Tibial artery (tissue), 4 donors: ENCODE data around the gene MRPS11.

Source experiments
- DNase-seq, 2 donors: peaks; one replicate each; pipeline ENCODE4 v3.0.0-alpha.2; 2019
- H3K27ac ChIP-seq, 2 donors: fragments of 200-600 bp; sonication (generic) in 1 of 2; 1 replicate in 1 of 2; 2 replicates in 1 of 2; pipeline ENCODE4 v1.5.1; 2018 to 2019; ENCODE audit warnings: mild to moderate bottlenecking in 1 of 2
- H3K27me3 ChIP-seq, 2 donors: fragments of 200-600 bp; sonication (generic) in 1 of 2; one replicate each; pipeline versions ENCODE4 v1.5.1 to v1.6.0; 2016 to 2019
- H3K36me3 ChIP-seq, 3 donors: fragments of 200-600 bp; sonication (generic) in 2 of 3; one replicate each; pipeline ENCODE4 v1.5.1; 2016 to 2019; ENCODE audit warnings: mild to moderate bottlenecking in 2 of 3
- H3K4me1 ChIP-seq, 4 donors: fragments of 200-600 bp; sonication (generic) in 2 of 4; 1 replicate in 3 of 4; 2 replicates in 1 of 4; pipeline ENCODE4 v1.5.1; 2016 to 2019
- H3K4me3 ChIP-seq, 2 donors: fragments of 200-600 bp; sonication (generic) in 1 of 2; 1 replicate in 1 of 2; 2 replicates in 1 of 2; pipeline ENCODE4 v1.5.1; 2018 to 2019; ENCODE audit warnings: mild to moderate bottlenecking in 2 of 2
- H3K9me3 ChIP-seq, 3 donors: fragments of 200-600 bp; sonication (generic) in 1 of 3; one replicate each; pipeline ENCODE4 v1.5.1; 2016 to 2019
- intact Hi-C: fragments of 100-400 bp; cut with DNase I; formaldehyde crosslinking; loops from one replicate; pipeline ENCODE4 v1.15.0; 2023; ENCODE audit warnings: low total_unique reads
- TF ChIP-seq, protein P1 (sequence below), 2 experiments: fragments of 200-600 bp in 1 of 2; fragments of 450-650 bp in 1 of 2; IDR thresholded peaks; one replicate each; pipeline ENCODE4 v1.5.1; 2017 to 2019; ENCODE audit warnings: antibody characterized with exemption in 2 of 2, mild to moderate bottlenecking in 1 of 2, moderate library complexity in 1 of 2

The MRPS11 gene

DNA sequence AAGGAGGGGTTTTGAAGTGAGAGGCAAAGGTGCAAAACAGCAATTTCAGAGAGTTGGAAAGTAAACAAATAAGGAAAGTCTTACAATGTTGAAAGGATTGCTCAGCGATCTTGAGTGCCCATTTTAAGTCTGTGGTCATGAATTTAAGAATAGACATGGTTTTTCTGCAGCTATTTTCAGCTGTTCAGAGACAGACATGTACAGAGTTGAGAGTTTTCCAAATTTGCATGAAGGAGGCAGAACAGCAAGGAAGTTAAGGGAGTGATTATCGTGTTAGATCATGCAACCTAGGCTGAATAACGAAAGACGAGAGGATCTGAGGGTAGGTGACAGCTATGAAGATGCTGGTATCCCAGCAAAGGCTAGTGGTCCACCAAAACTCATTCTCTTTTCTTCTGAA, 41.8 kb downstream of the MRPS11 start:
- H3K4me1 ChIP-seq: no peaks in the 10 kb centered on the region
- TF ChIP-seq, protein P1, sequence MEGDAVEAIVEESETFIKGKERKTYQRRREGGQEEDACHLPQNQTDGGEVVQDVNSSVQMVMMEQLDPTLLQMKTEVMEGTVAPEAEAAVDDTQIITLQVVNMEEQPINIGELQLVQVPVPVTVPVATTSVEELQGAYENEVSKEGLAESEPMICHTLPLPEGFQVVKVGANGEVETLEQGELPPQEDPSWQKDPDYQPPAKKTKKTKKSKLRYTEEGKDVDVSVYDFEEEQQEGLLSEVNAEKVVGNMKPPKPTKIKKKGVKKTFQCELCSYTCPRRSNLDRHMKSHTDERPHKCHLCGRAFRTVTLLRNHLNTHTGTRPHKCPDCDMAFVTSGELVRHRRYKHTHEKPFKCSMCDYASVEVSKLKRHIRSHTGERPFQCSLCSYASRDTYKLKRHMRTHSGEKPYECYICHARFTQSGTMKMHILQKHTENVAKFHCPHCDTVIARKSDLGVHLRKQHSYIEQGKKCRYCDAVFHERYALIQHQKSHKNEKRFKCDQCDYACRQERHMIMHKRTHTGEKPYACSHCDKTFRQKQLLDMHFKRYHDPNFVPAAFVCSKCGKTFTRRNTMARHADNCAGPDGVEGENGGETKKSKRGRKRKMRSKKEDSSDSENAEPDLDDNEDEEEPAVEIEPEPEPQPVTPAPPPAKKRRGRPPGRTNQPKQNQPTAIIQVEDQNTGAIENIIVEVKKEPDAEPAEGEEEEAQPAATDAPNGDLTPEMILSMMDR (IDR thresholded peaks at IDR 0.05): no peak
- no peak overlapping the region for H3K4me3 ChIP-seq
- no peaks in the 10 kb centered on the region for H3K9me3 ChIP-seq
- H3K27ac ChIP-seq: no peak overlapping the region
- no peaks in the 10 kb centered on the region for H3K27me3 ChIP-seq
- peaks cover 34 to 82% (median 65%) of the 10 kb centered on the region in 3 donors for H3K36me3 ChIP-seq
- DNase-seq: no peak
- intact Hi-C loops: no loop called here

DNA sequence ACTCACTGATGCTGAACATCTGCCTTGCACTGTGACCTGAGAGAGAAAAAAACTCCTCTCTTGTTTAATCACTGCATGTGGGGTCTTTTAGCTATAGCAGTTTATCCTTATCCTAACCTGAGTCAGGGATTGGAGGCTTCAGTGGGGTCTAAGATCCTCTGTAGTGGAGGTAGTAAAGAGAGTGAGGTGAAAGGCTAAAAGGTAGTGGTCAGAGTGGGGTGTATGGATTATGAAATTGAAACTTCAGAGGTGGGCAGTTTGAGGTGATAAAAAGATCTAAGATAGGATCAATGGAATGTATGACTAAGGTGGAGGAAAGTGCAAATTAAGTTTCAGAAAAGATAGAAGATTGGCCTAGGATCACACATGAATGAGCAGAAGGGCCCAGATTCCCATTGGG, 42.5 kb downstream of the MRPS11 start:
- no peaks in the 10 kb centered on the region for H3K4me1 ChIP-seq
- H3K36me3 ChIP-seq: peaks cover 40 to 75% (median 60%) of the 10 kb centered on the region in 3 donors
- H3K9me3 ChIP-seq: no peaks in the 10 kb centered on the region
- no peak overlapping the region for H3K4me3 ChIP-seq
- H3K27ac ChIP-seq: no peak overlapping the region
- H3K27me3 ChIP-seq: no peaks in the 10 kb centered on the region
- TF ChIP-seq, protein P1 (IDR thresholded peaks at IDR 0.05): no peak
- no peak for DNase-seq
- intact Hi-C loops: no loop called here

DNA sequence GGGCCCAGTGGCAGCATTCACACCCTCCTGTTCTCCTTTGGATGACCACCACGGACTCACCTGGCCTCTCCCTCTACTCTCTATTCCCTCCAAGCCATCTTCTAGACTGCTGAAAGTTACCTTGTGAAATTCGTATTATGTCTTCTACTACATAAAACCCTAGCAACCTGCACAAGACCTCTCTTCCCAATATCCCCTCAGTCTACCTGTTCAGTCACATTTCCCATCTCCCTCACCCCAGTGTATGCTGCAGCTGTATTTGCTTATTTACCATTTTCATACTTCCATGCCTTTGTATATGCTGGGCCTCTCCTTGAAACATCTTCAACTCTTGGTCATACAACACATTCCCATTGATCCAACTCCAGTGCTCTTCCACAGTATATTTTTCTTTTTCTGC, 43.7 kb downstream of the MRPS11 start:
- H3K27ac ChIP-seq: no peak overlapping the region
- intact Hi-C loops: no loop called here
- peaks cover 41 to 64% (median 52%) of the 10 kb centered on the region in 3 donors for H3K36me3 ChIP-seq
- no peaks in the 10 kb centered on the region for H3K27me3 ChIP-seq
- H3K4me3 ChIP-seq: no peak overlapping the region
- TF ChIP-seq, protein P1 (IDR thresholded peaks at IDR 0.05): no peak
- H3K9me3 ChIP-seq: no peaks in the 10 kb centered on the region
- H3K4me1 ChIP-seq: no peaks in the 10 kb centered on the region
- no peak for DNase-seq

DNA sequence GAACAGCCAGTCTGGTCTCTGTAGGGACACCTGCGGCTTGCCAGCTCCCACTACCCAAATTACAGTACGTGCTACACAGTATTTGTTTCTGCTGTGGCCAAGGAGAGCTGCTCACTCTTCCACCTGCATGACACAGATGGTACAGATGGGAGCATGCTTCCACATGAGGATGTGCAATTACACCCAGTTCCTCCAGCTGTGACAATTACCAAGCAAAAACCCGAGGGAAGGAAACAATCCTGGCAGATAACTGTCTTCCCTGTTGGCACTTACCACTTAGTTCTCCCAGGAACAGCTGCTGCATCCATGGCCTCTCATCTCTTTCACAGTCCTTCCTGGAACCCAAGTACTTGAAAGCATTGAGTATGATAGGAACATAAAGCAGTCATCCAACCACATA, 44.6 kb downstream of the MRPS11 start:
- TF ChIP-seq, protein P1 (IDR thresholded peaks at IDR 0.05): no peak
- no peak for DNase-seq
- H3K4me1 ChIP-seq: no peaks in the 10 kb centered on the region
- H3K9me3 ChIP-seq: no peaks in the 10 kb centered on the region
- no peaks in the 10 kb centered on the region for H3K27me3 ChIP-seq
- peaks cover 41 to 61% (median 44%) of the 10 kb centered on the region in 3 donors for H3K36me3 ChIP-seq
- no peak overlapping the region for H3K4me3 ChIP-seq
- intact Hi-C loops: no loop called here
- no peak overlapping the region for H3K27ac ChIP-seq

DNA sequence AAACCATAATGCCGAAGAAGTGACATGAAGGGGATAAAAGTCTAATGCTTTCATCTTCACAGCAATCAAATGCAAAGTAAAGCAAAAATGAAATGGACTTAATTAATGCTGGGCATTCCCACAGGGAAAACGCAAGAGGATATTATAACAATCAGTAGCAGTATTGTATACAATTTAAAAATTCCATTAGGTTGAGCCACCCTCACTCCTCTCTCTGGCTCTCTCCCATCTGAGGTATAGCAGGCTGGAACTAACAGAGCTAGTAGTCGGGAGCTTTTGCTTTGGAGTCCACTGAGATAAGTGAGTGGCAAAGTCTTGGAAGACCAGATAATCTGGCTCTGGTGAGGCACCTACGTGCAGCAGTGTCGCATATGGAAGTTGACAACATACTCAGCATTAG, 45.1 kb downstream of the MRPS11 start:
- H3K27ac ChIP-seq: no peak overlapping the region
- TF ChIP-seq, protein P1 (IDR thresholded peaks at IDR 0.05): no peak
- H3K27me3 ChIP-seq: no peaks in the 10 kb centered on the region
- no peaks in the 10 kb centered on the region for H3K9me3 ChIP-seq
- peaks cover 40 to 56% (median 41%) of the 10 kb centered on the region in 3 donors for H3K36me3 ChIP-seq
- no peak for DNase-seq
- intact Hi-C loops: no loop called here
- H3K4me3 ChIP-seq: no peak overlapping the region
- H3K4me1 ChIP-seq: no peaks in the 10 kb centered on the region

DNA sequence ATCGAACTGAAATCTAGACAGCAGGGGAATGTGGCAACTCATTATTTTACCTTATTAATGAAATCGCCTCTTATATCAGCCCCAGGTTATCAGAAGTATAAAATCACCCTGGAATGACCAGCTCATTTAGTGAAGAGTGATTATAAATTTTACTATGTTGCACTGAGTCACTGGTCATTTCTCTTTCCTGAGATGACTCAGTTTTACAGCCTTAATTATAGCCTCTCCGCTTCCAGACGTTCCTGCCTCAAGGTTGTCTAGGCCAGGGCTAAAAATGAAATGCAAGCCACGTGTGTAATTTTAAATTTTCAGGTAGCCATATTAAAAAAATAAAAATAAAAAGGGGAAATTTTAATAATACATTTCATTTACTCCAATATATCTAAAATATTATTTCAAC, 45.7 kb downstream of the MRPS11 start:
- no peaks in the 10 kb centered on the region for H3K27me3 ChIP-seq
- H3K4me1 ChIP-seq: no peaks in the 10 kb centered on the region
- no peak overlapping the region for H3K4me3 ChIP-seq
- H3K27ac ChIP-seq: no peak overlapping the region
- intact Hi-C loops: no loop called here
- no peaks in the 10 kb centered on the region for H3K9me3 ChIP-seq
- TF ChIP-seq, protein P1 (IDR thresholded peaks at IDR 0.05): no peak
- peaks cover 35 to 50% (median 37%) of the 10 kb centered on the region in 3 donors for H3K36me3 ChIP-seq
- no peak for DNase-seq
